Upper lobe of left lung (tissue), 6 donors: Measurements from ENCODE around the gene MRPL23. TPM values are rescaled to one million over a fixed set of nuclear protein-coding genes. Genes with fewer than 3 reads are reported as not detected.

Source experiments
- ATAC-seq, 2 donors: fragments of 200-7000 bp; cut with Tn5 transposase; one replicate each; pipeline ENCODE4 v1.9.1; 2022; ENCODE audit warnings: mild to moderate bottlenecking in 2 of 2, moderate library complexity in 2 of 2; ENCODE audit not compliant: low FRiP score in 2 of 2
- DNase-seq, 2 donors: peaks; one replicate each; pipeline ENCODE4 v3.0.0-alpha.2; 2019 to 2020
- H3K27ac ChIP-seq, 4 donors: fragments of 200-600 bp; sonication (generic); one replicate each; pipeline ENCODE4 v1.5.1; 2016 to 2019
- H3K27me3 ChIP-seq, 4 donors: fragments of 200-600 bp; sonication (generic); one replicate each; pipeline ENCODE4 v1.5.1; 2017 to 2019
- H3K36me3 ChIP-seq, 4 donors: fragments of 200-600 bp; sonication (generic); one replicate each; pipeline ENCODE4 v1.5.1; 2016 to 2019
- H3K4me1 ChIP-seq, 4 donors: fragments of 200-600 bp; sonication (generic); one replicate each; pipeline ENCODE4 v1.5.1; 2018 to 2019
- H3K4me3 ChIP-seq, 4 donors: fragments of 200-600 bp; sonication (generic); one replicate each; pipeline ENCODE4 v1.5.1; 2017 to 2019; ENCODE audit warnings: mild to moderate bottlenecking in 2 of 4, moderate library complexity in 1 of 4
- H3K9me3 ChIP-seq, 4 donors: fragments of 200-600 bp; sonication (generic); one replicate each; pipeline ENCODE4 v1.5.1; 2018 to 2019
- CTCF ChIP-seq, 6 experiments: fragments of 450-650 bp in 4 of 6; fragments of 200-600 bp in 2 of 6; sonication (generic) in 2 of 6; IDR thresholded peaks; one replicate each; pipeline ENCODE4 v1.5.1; 2016 to 2019; ENCODE audit warnings: antibody characterized with exemption in 6 of 6
- EP300 ChIP-seq, 4 donors: sonication (generic); formaldehyde crosslinking; IDR thresholded peaks; one replicate each; pipeline ENCODE4 v1.5.1; 2017; ENCODE audit warnings: antibody characterized with exemption in 4 of 4, control low read depth in 2 of 4
- POLR2A ChIP-seq, 4 donors: fragments of 450-650 bp; IDR thresholded peaks; one replicate each; pipeline ENCODE4 v1.5.1; 2016 to 2017; ENCODE audit warnings: antibody characterized with exemption in 4 of 4, mild to moderate bottlenecking in 2 of 4
- POLR2AphosphoS5 ChIP-seq, 2 donors: sonication (generic); formaldehyde crosslinking; IDR thresholded peaks; one replicate each; pipeline ENCODE4 v1.5.1; 2017; ENCODE audit warnings: antibody characterized with exemption in 2 of 2
- WGBS, 2 donors: methylation state at CpG; one replicate each; pipeline ENCODE4 v1.1.5; 2017 to 2018; 5-methylcytosine and 5-hydroxymethylcytosine counted together
- total RNA-seq, 6 donors: library from RNA; depleted of rRNA in 4 of 6; stranded (reverse); fragments of >200 nt in 4 of 6; gene quantifications; one replicate each; pipeline versions ENCODE4 v1.1.0 to v1.2.1, GENCODE V29; 2016 to 2021
- donor health status: DM: no; HTN: no; CAD: no; lungs with moderate emphysema.
- donor health status: DM: no; HTN: yes; CAD: no; lungs with severe emphysema.

MRPL23 gene
- total RNA-seq, 6 donors from 2014 or later = 62.1 to 287 (median 150) TPM

- H3K36me3 ChIP-seq = no peaks in the 10 kb centered on the region
- ATAC-seq (no peak), DNase-seq (peak in 1 of 2 donors; percentile 61)
- no peaks in the 10 kb centered on the region for H3K9me3 ChIP-seq
- no peaks in the 10 kb centered on the region for H3K27me3 ChIP-seq
- no peak overlapping the region for H3K4me3 ChIP-seq
- 81 to 86% methylated on average over 25 of the region's 25 CpGs for WGBS, 2 donors
- no peak overlapping the region for H3K27ac ChIP-seq
- no peaks in the 10 kb centered on the region for H3K4me1 ChIP-seq
- TF ChIP-seq POLR2A (IDR thresholded peaks at IDR 0.05) (no peak), POLR2AphosphoS5 (IDR thresholded peaks at IDR 0.05) (no peak), CTCF (IDR thresholded peaks at IDR 0.05) (no peak), EP300 (IDR thresholded peaks at IDR 0.05) (no peak)
These were observed 17.3 kb upstream of the MRPL23 start for GRCh38 chr11:1929621-1930461.

DNA sequence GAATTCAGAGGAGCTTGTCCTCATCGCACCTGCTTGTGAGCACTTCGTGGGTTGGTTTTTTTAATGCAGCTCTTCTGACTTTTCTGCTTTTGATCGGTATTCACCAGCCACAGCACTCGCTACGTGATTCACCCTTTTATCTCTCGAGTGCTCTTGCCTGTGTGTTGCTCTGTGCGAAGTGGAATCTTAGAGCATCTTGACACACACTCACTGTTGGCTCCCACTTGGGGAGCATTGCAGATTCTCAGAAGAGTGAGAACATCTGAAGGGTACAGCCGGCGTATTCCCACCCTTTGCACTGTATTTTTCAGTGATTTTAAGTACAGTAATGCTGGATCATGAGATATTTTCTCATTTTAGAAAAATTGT lies 16.7 kb upstream of the MRPL23 start:
- H3K9me3 ChIP-seq = no peaks in the 10 kb centered on the region
- ATAC-seq (peak in 1 of 2 donors; percentile 7), DNase-seq (no peak)
- no peak overlapping the region for H3K27ac ChIP-seq
- no peak overlapping the region for H3K4me3 ChIP-seq
- no peaks in the 10 kb centered on the region for H3K27me3 ChIP-seq
- WGBS, 2 donors = 67 to 78% methylated on average over 9 of the region's 9 CpGs
- no peaks in the 10 kb centered on the region for H3K36me3 ChIP-seq
- H3K4me1 ChIP-seq = no peaks in the 10 kb centered on the region
- no peak for TF ChIP-seq CTCF (IDR thresholded peaks at IDR 0.05)
- TF ChIP-seq EP300 (IDR thresholded peaks at IDR 0.05) = no peak
- no peak for TF ChIP-seq POLR2A (IDR thresholded peaks at IDR 0.05)
- no peak for TF ChIP-seq POLR2AphosphoS5 (IDR thresholded peaks at IDR 0.05)

GRCh38 chr11:1931341-1932104 lies 15.6 kb upstream of the MRPL23 start:
- H3K36me3 ChIP-seq = no peaks in the 10 kb centered on the region
- no peak overlapping the region for H3K27ac ChIP-seq
- no peaks in the 10 kb centered on the region for H3K27me3 ChIP-seq
- H3K4me1 ChIP-seq = no peaks in the 10 kb centered on the region
- H3K4me3 ChIP-seq = no peak overlapping the region
- WGBS, 2 donors = 43 to 53% methylated on average over 18 of the region's 18 CpGs
- peak in 1 of 2 donors; percentile 42 for ATAC-seq
- no peaks in the 10 kb centered on the region for H3K9me3 ChIP-seq
- no peak for TF ChIP-seq CTCF (IDR thresholded peaks at IDR 0.05)
- TF ChIP-seq POLR2A (IDR thresholded peaks at IDR 0.05) = no peak
- no peak for TF ChIP-seq EP300 (IDR thresholded peaks at IDR 0.05)
- no peak for DNase-seq

DNA sequence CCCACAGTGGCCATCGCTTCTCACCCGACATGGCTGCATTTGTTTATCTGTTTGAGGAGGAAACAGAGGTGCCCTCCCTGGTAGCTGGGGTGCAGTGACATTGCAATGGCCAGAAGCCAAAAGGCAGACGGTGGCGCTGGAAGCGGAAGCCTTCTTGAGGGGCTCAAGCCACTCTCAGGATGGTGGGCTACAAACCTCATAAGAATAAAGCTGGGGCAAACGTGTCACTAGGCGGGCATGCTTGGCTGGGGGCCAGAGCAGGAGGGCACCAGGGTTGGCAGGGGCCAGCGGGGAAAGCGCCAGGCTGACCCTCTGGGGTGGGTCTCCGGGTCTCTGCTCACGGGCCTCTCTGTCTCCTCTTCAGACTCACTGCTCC lies 15.0 kb upstream of the MRPL23 start:
- 60 to 69% methylated on average over 11 of the region's 11 CpGs for WGBS, 2 donors

More for the DNA sequence above, 15.0 kb upstream of the MRPL23 start:
- H3K27me3 ChIP-seq = no peaks in the 10 kb centered on the region
- ATAC-seq (no peak), DNase-seq (no peak)
- H3K27ac ChIP-seq = no peak overlapping the region
- TF ChIP-seq POLR2AphosphoS5 (IDR thresholded peaks at IDR 0.05) (no peak), EP300 (IDR thresholded peaks at IDR 0.05) (no peak), POLR2A (IDR thresholded peaks at IDR 0.05) (no peak), CTCF (IDR thresholded peaks at IDR 0.05) (no peak)
- H3K9me3 ChIP-seq = no peaks in the 10 kb centered on the region
- H3K4me1 ChIP-seq = no peaks in the 10 kb centered on the region
- no peak overlapping the region for H3K4me3 ChIP-seq
- no peaks in the 10 kb centered on the region for H3K36me3 ChIP-seq
